ENCODE results near the gene BCHE. TPM values are rescaled to one million over a fixed set of nuclear protein-coding genes. Genes with fewer than 3 reads are reported as not detected.
"Not testable (repeated sequence)": the region's sequence is repeated elsewhere in the genome, so short reads cannot be mapped to it uniquely, and the experiment has no call there.

BCHE gene
- total and polyA plus RNA-seq, 2 donors from 2014 or later, result 1.4 to 2.8 TPM

DNA sequence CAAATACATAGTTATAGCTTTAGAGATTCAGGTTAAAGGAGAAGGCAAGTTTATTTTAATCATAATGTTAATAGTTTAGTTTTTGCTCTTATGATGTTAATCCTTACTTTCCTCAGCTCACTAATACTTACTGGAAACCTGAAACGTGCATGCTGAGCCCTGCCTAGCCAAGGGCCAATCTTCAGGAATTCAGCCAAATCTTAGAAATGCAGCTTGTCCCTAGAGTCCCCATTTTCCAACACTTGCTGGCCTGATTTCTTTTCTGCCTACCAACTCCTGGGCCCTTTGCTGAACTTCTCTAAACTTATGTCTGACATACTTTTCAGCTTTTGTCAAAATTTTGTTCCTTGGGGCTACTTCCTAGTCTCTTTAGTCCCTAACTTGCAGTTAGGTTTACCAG, 22.8 kb downstream of the BCHE start:
- TF ChIP-seq, protein P1, sequence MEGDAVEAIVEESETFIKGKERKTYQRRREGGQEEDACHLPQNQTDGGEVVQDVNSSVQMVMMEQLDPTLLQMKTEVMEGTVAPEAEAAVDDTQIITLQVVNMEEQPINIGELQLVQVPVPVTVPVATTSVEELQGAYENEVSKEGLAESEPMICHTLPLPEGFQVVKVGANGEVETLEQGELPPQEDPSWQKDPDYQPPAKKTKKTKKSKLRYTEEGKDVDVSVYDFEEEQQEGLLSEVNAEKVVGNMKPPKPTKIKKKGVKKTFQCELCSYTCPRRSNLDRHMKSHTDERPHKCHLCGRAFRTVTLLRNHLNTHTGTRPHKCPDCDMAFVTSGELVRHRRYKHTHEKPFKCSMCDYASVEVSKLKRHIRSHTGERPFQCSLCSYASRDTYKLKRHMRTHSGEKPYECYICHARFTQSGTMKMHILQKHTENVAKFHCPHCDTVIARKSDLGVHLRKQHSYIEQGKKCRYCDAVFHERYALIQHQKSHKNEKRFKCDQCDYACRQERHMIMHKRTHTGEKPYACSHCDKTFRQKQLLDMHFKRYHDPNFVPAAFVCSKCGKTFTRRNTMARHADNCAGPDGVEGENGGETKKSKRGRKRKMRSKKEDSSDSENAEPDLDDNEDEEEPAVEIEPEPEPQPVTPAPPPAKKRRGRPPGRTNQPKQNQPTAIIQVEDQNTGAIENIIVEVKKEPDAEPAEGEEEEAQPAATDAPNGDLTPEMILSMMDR (IDR thresholded peaks at IDR 0.05; ENCODE audit: borderline replicate concordance, extremely low read depth, insufficient read depth), result no peak
- H3K4me1 ChIP-seq (ENCODE audit: control insufficient read depth in 2 of 3, insufficient read depth in 2 of 3, low read depth in 1 of 3, low read length in 3 of 3), result no peaks in the 10 kb centered on the region
- FAIRE-seq (no peak), DNase-seq (no peak)
- H3K4me3 ChIP-seq (ENCODE audit: low read length in 3 of 3), result no peak overlapping the region
- H3K36me3 ChIP-seq (ENCODE audit: control insufficient read depth in 2 of 3, insufficient read depth in 3 of 3, low read length in 3 of 3), result no peaks in the 10 kb centered on the region
- no peaks in the 10 kb centered on the region for H3K27me3 ChIP-seq (ENCODE audit: control insufficient read depth, insufficient read depth, low read length)
- H3K9ac ChIP-seq (ENCODE audit: low read length in 3 of 3), result no peak overlapping the region
- intact Hi-C loops (cut with DNase I), result no loop called here
- no peaks in the 10 kb centered on the region for H3K9me3 ChIP-seq (ENCODE audit: control insufficient read depth in 2 of 3, insufficient read depth in 1 of 3, low read length in 3 of 3)
- H3K27ac ChIP-seq (ENCODE audit: low read depth in 2 of 2, low read length in 2 of 2), result no peak overlapping the region

GRCh38 chr3:165807937-165808336, 29.3 kb downstream of the BCHE start:
- H3K9me3 ChIP-seq (ENCODE audit: control insufficient read depth in 2 of 3, insufficient read depth in 1 of 3, low read length in 3 of 3); FAIRE-seq; H3K27me3 ChIP-seq (ENCODE audit: control insufficient read depth, insufficient read depth, low read length); H3K4me1 ChIP-seq (ENCODE audit: control insufficient read depth in 2 of 3, insufficient read depth in 2 of 3, low read depth in 1 of 3, low read length in 3 of 3); H3K27ac ChIP-seq (ENCODE audit: low read depth in 2 of 2, low read length in 2 of 2); intact Hi-C loops (cut with DNase I); H3K4me3 ChIP-seq (ENCODE audit: low read length in 3 of 3); H3K9ac ChIP-seq (ENCODE audit: low read length in 3 of 3); DNase-seq; H3K36me3 ChIP-seq (ENCODE audit: control insufficient read depth in 2 of 3, insufficient read depth in 3 of 3, low read length in 3 of 3): not testable (repeated sequence)

DNA sequence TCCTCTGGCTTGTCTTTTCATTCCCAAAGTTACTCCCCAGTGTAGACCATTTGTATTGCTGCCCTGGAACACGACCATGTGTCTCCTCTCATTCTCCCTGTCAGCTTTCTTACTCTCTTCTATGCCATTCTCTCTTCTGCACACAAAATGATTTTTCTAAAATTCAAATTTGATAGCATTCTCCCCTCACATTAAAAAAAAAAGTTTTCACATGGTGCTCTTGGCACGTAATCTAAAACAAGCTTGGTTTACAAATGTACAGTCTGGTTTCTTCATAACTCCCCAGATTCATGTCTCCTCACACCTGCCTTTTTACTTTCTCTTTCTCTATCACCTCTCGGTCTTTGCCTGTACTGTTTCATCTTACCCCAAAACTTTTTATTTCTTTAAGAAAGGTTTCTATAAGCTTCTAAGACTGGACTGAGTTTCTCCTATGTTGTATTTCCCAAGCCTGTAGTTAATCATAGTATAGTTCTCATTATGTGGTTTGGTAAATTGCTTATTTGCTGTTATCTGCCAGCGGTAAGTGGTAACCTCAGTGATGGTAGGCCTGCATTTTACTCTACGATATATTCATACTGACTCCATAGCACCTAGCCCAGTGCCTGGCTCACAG, 31.2 kb downstream of the BCHE start:
- Histone ChIP-seq H3K4me3 (ENCODE audit: low read length in 3 of 3) (peak overlapping the region in 2 of 3 donors; percentile 17 to 55), H3K36me3 (ENCODE audit: control insufficient read depth in 2 of 3, insufficient read depth in 3 of 3, low read length in 3 of 3) (no peaks in the 10 kb centered on the region), H3K4me1 (ENCODE audit: control insufficient read depth in 2 of 3, insufficient read depth in 2 of 3, low read depth in 1 of 3, low read length in 3 of 3) (no peaks in the 10 kb centered on the region), H3K27me3 (ENCODE audit: control insufficient read depth, insufficient read depth, low read length) (no peaks in the 10 kb centered on the region), H3K9ac (ENCODE audit: low read length in 3 of 3) (no peak overlapping the region), H3K9me3 (ENCODE audit: control insufficient read depth in 2 of 3, insufficient read depth in 1 of 3, low read length in 3 of 3) (no peaks in the 10 kb centered on the region), H3K27ac (ENCODE audit: low read depth in 2 of 2, low read length in 2 of 2) (no peak overlapping the region)
- FAIRE-seq (no peak), DNase-seq (no peak)
- TF ChIP-seq, protein P1 (IDR thresholded peaks at IDR 0.05; ENCODE audit: borderline replicate concordance, extremely low read depth, insufficient read depth), result no peak
- intact Hi-C loops (cut with DNase I), result no loop called here

DNA sequence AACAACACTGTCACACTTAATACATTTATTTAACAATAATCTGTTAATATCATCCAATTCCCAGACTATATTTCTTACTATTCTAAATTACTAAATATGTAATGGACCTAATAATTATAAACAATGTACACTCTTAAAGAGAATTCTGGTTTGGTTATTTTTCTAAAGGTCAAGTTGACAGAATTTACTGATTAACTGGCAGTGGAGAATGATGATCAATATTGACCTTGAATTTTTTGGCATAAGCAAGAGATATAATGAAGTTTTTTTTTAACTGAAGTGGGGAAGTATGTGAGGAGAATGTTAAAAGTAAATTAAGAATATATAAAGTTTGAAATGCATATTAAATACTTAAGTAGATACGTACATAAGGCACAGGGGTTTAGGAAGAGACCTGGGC, 33.8 kb downstream of the BCHE start:
- Histone ChIP-seq H3K9ac (ENCODE audit: low read length in 3 of 3) (no peak overlapping the region), H3K36me3 (ENCODE audit: control insufficient read depth in 2 of 3, insufficient read depth in 3 of 3, low read length in 3 of 3) (no peaks in the 10 kb centered on the region), H3K4me1 (ENCODE audit: control insufficient read depth in 2 of 3, insufficient read depth in 2 of 3, low read depth in 1 of 3, low read length in 3 of 3) (no peaks in the 10 kb centered on the region), H3K9me3 (ENCODE audit: control insufficient read depth in 2 of 3, insufficient read depth in 1 of 3, low read length in 3 of 3) (no peaks in the 10 kb centered on the region), H3K4me3 (ENCODE audit: low read length in 3 of 3) (no peak overlapping the region), H3K27me3 (ENCODE audit: control insufficient read depth, insufficient read depth, low read length) (no peaks in the 10 kb centered on the region), H3K27ac (ENCODE audit: low read depth in 2 of 2, low read length in 2 of 2) (no peak overlapping the region)
- intact Hi-C loops (cut with DNase I), result no loop called here
- FAIRE-seq (no peak), DNase-seq (no peak)
- TF ChIP-seq, protein P1 (IDR thresholded peaks at IDR 0.05; ENCODE audit: borderline replicate concordance, extremely low read depth, insufficient read depth), result no peak
